AG08396 (cell line): ENCODE data around the gene ARRB1.
A peak's percentile ranks its signal among the peaks of the same experiment; 100 is the strongest.

Experiments used
- DNase-seq: peaks from one replicate; pipeline ENCODE4 v3.0.0; 2012; ENCODE audit warnings: low spot score, mixed read lengths

Gene ARRB1

DNA sequence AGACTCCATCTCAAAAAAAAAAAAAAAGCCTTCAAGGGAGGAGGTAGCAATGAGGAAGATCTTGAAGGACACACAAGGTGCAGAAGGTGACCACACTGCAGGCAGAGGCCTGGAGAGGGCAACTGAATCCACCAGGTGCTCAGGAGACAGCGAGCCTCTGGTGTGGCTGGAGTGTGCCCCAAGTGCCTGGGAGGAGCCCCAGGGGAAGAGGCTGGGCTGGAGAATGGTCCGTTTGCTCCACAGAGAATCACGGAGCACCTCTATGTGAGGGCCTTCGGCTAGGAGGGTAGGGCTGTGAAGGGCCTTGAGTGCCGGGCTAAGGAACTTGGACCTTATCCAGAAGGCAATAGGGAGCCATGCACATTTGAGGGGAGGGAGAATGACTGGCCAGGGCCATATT is 50.3 kb downstream of the ARRB1 start:
- DNase-seq, result no peak

DNA sequence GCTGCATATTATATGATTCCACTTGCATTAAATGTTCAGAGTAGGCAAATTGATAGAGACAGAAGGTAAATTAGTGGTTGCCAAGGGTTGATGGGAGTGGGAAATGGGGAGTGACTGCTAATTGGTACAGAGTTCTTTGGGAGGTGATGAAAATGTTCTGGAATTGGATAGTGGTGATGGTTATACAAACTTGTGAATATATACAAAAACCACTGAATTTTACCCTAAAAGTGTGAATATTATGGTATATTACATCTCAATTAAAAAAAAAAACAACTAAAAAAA is 52.5 kb downstream of the ARRB1 start:
- DNase-seq, result no peak

GRCh38 chr11:75298191-75298975 is 53.1 kb downstream of the ARRB1 start:
- DNase-seq, result no peak

DNA sequence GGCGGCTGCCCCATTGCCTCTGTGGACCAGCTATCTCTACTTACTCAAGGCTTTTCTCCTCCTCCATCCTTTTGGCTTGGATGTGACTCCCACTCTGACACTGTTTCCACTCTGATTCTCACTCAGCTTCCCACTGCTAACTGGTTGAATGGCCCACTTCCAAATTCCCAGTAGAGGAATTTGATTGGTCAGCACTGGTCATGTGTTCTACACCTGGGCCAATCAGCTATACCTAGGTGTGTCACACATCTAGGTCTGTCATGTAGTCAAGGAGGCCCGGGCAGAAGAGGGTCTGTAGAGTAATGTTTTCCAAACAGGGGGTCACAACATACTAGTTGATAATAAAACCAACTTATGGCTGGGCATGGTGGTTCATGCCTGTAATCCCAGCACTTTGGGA is 57.6 kb downstream of the ARRB1 start:
- DNase-seq, result no peak

DNA sequence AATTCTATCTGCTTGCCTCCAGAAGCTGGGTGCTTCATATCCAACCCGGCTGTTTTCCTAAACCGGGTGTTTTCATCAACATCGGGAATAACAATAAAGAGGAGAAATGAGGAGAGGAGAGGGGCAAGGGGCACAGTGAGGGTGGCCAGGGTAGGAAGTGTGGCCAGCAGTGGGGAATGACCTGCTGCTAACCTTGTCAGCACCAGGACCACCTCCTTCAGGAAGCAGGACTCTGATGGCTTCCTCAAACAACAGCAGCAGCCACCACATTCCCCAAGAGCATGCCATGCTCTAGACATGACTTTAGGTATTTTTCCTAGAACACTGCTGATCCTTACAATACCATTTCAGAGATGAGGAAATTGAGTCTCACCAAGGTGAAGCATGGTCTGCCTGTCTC is 58.5 kb downstream of the ARRB1 start:
- DNase-seq, result no peak

GRCh38 chr11:75291741-75292140 is 59.7 kb downstream of the ARRB1 start:
- no peak for DNase-seq

- DNase-seq, result no peak
Observed at GRCh38 chr11:75289919-75290318, 61.5 kb downstream of the ARRB1 start.

- no peak for DNase-seq
Observed at GRCh38 chr11:75289511-75289760, 62.0 kb downstream of the ARRB1 start.

GRCh38 chr11:75287579-75287978 is 63.9 kb downstream of the ARRB1 start:
- DNase-seq, result no peak

GRCh38 chr11:75286826-75287465 is 64.5 kb downstream of the ARRB1 start:
- no peak for DNase-seq

DNA sequence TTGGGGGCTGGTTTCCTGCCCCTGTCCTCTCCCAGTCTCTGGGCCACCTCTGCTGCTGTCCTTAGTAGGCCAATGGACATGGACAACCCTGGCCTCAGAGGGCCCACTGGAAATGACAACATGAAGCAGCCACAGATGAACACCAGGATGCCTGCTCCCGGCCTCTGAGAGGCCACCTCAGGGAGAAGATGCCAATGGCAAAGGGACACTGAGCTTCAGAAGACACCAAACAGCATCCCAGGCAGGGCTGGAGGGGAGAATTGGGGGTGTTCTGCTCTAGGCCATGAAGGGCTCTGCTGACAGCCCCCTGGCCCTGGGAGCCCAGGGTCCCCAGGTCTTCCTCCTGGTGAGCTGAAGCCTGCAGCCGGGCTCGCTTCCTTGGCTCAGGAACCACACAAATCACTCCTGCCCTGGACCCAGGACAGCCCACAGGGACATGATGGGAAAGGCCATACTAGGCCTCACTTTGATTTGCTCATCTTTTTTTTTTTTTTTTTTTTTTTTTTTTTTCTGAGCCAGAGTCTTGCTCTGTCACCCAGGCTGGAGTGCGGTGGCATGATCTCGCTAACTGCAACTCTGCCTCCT is 65.6 kb downstream of the ARRB1 start:
- DNase-seq, result no peak

DNA sequence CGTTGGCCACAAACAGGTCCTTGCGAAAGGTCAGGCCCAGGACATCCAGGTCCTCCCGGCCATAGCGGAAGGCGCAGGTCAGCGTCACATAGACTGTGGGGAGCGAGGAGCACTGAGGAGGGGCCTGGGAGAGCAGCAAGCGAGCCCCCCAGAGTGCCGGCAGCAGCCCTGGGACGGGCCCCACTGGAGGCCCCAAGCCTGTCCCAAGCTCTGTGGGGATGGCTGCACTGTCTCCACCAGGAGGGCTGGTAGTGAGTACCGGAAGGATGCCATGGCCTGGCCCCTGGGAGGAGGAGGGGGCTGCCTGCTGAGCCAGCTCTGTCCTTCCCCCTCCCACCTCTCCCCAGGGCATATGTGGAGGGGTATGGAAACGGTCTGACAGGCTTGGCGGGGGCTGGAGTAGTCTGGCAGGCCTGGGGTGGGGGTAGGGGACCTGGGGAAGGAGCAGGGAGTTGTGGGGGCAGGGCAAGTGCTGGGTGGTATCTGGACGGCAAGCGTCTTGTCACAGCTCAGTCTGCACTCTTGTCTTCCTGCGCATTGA is 68.0 kb downstream of the ARRB1 start:
- no peak for DNase-seq

- DNase-seq, result no peak
Observed at GRCh38 chr11:75281469-75282095, 69.9 kb downstream of the ARRB1 start.

GRCh38 chr11:75280770-75281468 is 70.5 kb downstream of the ARRB1 start:
- DNase-seq, result no peak

DNA sequence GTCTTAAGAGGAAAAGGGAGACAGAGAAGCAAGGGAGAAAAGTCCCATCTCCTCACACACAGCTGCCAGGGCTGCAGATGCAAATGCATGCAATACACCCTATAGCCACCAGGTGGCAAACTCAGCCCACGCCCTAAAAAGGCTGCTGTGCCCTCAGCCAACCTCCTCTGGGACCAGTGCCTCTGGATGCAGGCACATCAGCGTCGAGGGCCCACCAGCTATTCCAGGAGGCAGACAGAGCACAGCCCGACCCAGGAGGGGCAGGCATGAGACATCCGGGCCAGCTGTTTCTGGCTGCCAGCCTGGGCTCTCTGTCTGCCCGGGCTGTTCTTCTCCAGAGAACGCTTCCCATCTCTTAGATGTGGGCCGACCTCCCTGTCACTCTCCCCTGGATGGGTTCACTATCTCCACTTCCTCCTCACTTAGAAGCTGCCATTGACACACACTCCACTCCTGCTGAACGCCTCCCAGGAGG is 71.2 kb downstream of the ARRB1 start:
- DNase-seq, result peak; percentile 91

GRCh38 chr11:75279273-75279672 is 72.2 kb downstream of the ARRB1 start:
- DNase-seq, result no peak

DNA sequence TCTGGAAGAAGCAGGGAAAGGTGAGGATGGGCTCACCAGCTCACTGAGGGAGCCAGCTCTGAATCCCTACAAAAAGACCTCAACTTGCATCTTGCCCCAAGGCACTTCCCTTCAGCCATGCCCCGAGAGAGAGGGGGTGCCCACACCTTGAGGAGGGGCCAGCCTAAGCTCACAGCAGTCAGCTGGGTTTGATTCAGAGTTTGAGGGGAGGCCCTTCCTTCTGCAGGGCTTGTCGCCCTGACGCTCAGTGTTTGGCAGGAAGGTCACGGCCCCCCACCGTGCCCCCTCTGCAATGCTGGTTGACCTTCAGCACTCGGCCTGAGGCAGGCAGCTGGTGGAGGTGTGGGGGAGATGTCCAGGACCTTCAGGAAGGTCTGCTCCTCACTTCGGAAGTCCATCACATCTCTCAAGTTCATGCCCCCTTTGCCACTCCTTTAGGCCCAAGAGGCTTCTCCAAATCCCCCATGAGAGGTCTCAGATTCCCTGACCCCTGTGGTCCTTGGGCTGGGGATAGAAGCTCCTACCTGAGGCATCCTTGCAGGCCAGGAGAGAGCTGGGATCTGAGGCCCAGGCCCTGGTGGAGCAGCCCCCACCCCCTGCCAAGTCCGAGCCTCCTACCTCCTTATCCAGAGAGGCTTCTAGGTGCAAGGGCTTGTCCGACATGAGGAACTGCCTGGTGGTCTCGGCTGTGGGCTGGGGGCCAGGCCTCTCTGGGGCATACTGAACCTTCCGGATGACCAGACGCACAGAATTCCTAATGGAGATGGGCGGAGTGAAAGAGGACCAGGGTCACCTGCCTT is 73.3 kb downstream of the ARRB1 start:
- no peak for DNase-seq

DNA sequence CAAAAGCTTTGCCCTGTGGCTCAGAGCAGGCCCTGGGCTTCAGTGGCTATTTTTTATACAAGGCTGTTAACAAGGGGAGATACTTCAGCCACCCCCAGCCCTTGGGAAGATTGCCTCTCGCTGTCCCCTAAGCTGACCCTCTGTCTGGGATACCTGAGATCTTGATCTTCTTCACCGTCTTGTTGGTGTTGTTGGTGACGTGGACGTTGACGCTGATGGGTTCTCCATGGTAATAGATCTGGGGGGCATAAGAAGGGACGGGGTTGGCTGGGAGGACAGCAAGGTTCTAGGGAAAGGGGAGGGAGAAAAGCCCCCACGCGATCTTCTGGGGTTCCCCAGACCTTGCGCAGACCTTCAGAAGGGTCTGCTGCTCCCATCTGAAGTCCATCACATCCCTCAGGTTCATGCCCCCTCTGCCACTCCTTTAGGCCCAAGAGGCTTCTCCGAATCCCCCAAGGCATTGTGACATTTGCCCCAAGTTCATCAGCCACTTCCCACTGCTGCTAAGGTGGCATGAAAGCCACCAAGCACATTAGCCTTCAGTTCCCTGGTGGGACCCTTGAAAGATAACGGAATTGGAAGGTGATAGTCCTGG is 74.2 kb downstream of the ARRB1 start:
- no peak for DNase-seq

GRCh38 chr11:75276686-75277085 is 74.8 kb downstream of the ARRB1 start:
- DNase-seq, result no peak

- no peak for DNase-seq
Observed at GRCh38 chr11:75276186-75276585, 75.3 kb downstream of the ARRB1 start.

- DNase-seq, result no peak
Observed at GRCh38 chr11:75275581-75275980, 75.9 kb downstream of the ARRB1 start.
